ENCODE data around the gene TESK2.
"Not testable (repeated sequence)": the region's sequence is repeated elsewhere in the genome, so short reads cannot be mapped to it uniquely, and the experiment has no call there.

The TESK2 gene

GRCh38 chr1:45498279-45498678 lies 7.3 kb upstream of the TESK2 start:
- Histone ChIP-seq H3K9ac (ENCODE audit: low read depth, low read length) (no peak overlapping the region), H3K9me3 (ENCODE audit: control insufficient read depth, insufficient read depth, low read length) (no peaks in the 10 kb centered on the region), H3K36me3 (ENCODE audit: insufficient read depth, low read length) (no peaks in the 10 kb centered on the region), H3K4me1 (ENCODE audit: insufficient read depth, low read length) (no peaks in the 10 kb centered on the region)

GRCh38 chr1:45493116-45493697 lies 2.2 kb upstream of the TESK2 start:
- Histone ChIP-seq H3K9ac (ENCODE audit: low read depth, low read length) (no peak overlapping the region), H3K9me3 (ENCODE audit: control insufficient read depth, insufficient read depth, low read length) (no peaks in the 10 kb centered on the region), H3K36me3 (ENCODE audit: insufficient read depth, low read length) (no peaks in the 10 kb centered on the region), H3K4me1 (ENCODE audit: insufficient read depth, low read length) (no peaks in the 10 kb centered on the region)

- Histone ChIP-seq H3K9me3 (ENCODE audit: control insufficient read depth, insufficient read depth, low read length) (no peaks in the 10 kb centered on the region), H3K36me3 (ENCODE audit: insufficient read depth, low read length) (no peaks in the 10 kb centered on the region), H3K9ac (ENCODE audit: low read depth, low read length) (no peak overlapping the region), H3K4me1 (ENCODE audit: insufficient read depth, low read length) (no peaks in the 10 kb centered on the region)
Measured at GRCh38 chr1:45492691-45493090, 1.7 kb upstream of the TESK2 start.

- Histone ChIP-seq H3K36me3 (ENCODE audit: insufficient read depth, low read length) (no peaks in the 10 kb centered on the region), H3K9me3 (ENCODE audit: control insufficient read depth, insufficient read depth, low read length) (no peaks in the 10 kb centered on the region), H3K9ac (ENCODE audit: low read depth, low read length) (peak overlapping the region; percentile 17; the same call in 1 of the 2 replicates), H3K4me1 (ENCODE audit: insufficient read depth, low read length) (no peaks in the 10 kb centered on the region)
Measured at GRCh38 chr1:45491487-45492260, 711 bp upstream of the TESK2 start.

GRCh38 chr1:45490121-45490625 lies 790 bp downstream of the TESK2 start:
- Histone ChIP-seq H3K4me1 (ENCODE audit: insufficient read depth, low read length) (no peaks in the 10 kb centered on the region), H3K36me3 (ENCODE audit: insufficient read depth, low read length) (no peaks in the 10 kb centered on the region), H3K9me3 (ENCODE audit: control insufficient read depth, insufficient read depth, low read length) (no peaks in the 10 kb centered on the region), H3K9ac (ENCODE audit: low read depth, low read length) (peak overlapping the region; percentile 87)

- H3K36me3 ChIP-seq (ENCODE audit: insufficient read depth, low read length); H3K4me1 ChIP-seq (ENCODE audit: insufficient read depth, low read length); H3K9me3 ChIP-seq (ENCODE audit: control insufficient read depth, insufficient read depth, low read length): not testable (repeated sequence)
- peak overlapping the region; percentile 87; the same call in 1 of the 2 replicates for H3K9ac ChIP-seq (ENCODE audit: low read depth, low read length)
Measured at GRCh38 chr1:45489379-45489778, 1.6 kb downstream of the TESK2 start.

GRCh38 chr1:45488666-45489377 lies 2.1 kb downstream of the TESK2 start:
- peak overlapping the region; percentile 87; the same call in 1 of the 2 replicates for H3K9ac ChIP-seq (ENCODE audit: low read depth, low read length)
- no peaks in the 10 kb centered on the region for H3K36me3 ChIP-seq (ENCODE audit: insufficient read depth, low read length)
- no peaks in the 10 kb centered on the region for H3K4me1 ChIP-seq (ENCODE audit: insufficient read depth, low read length)
- H3K9me3 ChIP-seq (ENCODE audit: control insufficient read depth, insufficient read depth, low read length): no peaks in the 10 kb centered on the region

- Histone ChIP-seq H3K4me1 (ENCODE audit: insufficient read depth, low read length) (no peaks in the 10 kb centered on the region), H3K9ac (ENCODE audit: low read depth, low read length) (no peak overlapping the region), H3K9me3 (ENCODE audit: control insufficient read depth, insufficient read depth, low read length) (no peaks in the 10 kb centered on the region), H3K36me3 (ENCODE audit: insufficient read depth, low read length) (no peaks in the 10 kb centered on the region)
Measured at GRCh38 chr1:45485949-45486348, 5.0 kb downstream of the TESK2 start.

GRCh38 chr1:45479039-45479748 lies 11.8 kb downstream of the TESK2 start:
- Histone ChIP-seq H3K9ac (ENCODE audit: low read depth, low read length) (no peak overlapping the region), H3K9me3 (ENCODE audit: control insufficient read depth, insufficient read depth, low read length) (no peaks in the 10 kb centered on the region)

GRCh38 chr1:45478121-45478814 lies 12.7 kb downstream of the TESK2 start:
- Histone ChIP-seq H3K4me1 (ENCODE audit: insufficient read depth, low read length) (no peaks in the 10 kb centered on the region), H3K9me3 (ENCODE audit: control insufficient read depth, insufficient read depth, low read length) (no peaks in the 10 kb centered on the region), H3K36me3 (ENCODE audit: insufficient read depth, low read length) (no peaks in the 10 kb centered on the region), H3K9ac (ENCODE audit: low read depth, low read length) (no peak overlapping the region)

More at GRCh38 chr1:45479039-45479748, 11.8 kb downstream of the TESK2 start:
- Histone ChIP-seq H3K36me3 (ENCODE audit: insufficient read depth, low read length) (no peaks in the 10 kb centered on the region), H3K4me1 (ENCODE audit: insufficient read depth, low read length) (no peaks in the 10 kb centered on the region)

- Histone ChIP-seq H3K4me1 (ENCODE audit: insufficient read depth, low read length) (no peaks in the 10 kb centered on the region), H3K9ac (ENCODE audit: low read depth, low read length) (no peak overlapping the region), H3K9me3 (ENCODE audit: control insufficient read depth, insufficient read depth, low read length) (no peaks in the 10 kb centered on the region), H3K36me3 (ENCODE audit: insufficient read depth, low read length) (no peaks in the 10 kb centered on the region)
Measured at GRCh38 chr1:45477646-45478045, 13.3 kb downstream of the TESK2 start.

GRCh38 chr1:45474194-45474593 lies 16.8 kb downstream of the TESK2 start:
- H3K36me3 ChIP-seq (ENCODE audit: insufficient read depth, low read length); H3K9ac ChIP-seq (ENCODE audit: low read depth, low read length); H3K9me3 ChIP-seq (ENCODE audit: control insufficient read depth, insufficient read depth, low read length); H3K4me1 ChIP-seq (ENCODE audit: insufficient read depth, low read length): not testable (repeated sequence)

- Histone ChIP-seq H3K9me3 (ENCODE audit: control insufficient read depth, insufficient read depth, low read length) (no peaks in the 10 kb centered on the region), H3K4me1 (ENCODE audit: insufficient read depth, low read length) (no peaks in the 10 kb centered on the region), H3K36me3 (ENCODE audit: insufficient read depth, low read length) (no peaks in the 10 kb centered on the region), H3K9ac (ENCODE audit: low read depth, low read length) (no peak overlapping the region)
Measured at GRCh38 chr1:45473302-45473701, 17.7 kb downstream of the TESK2 start.

All from ES-I3 (cell line).